Melanocyte of skin (primary cell): Measurements from ENCODE around the gene KCTD16. TPM values are rescaled to one million over a fixed set of nuclear protein-coding genes. Genes with fewer than 3 reads are reported as not detected.

ENCODE experiments used
- small RNA-seq, 2 donors: library from RNA; depleted of rRNA; stranded (forward); fragments of <200 nt; gene quantifications; one replicate each; pipeline ENCODE3, GENCODE V24; 2012
- total RNA-seq, 2 donors: library from RNA; depleted of rRNA; stranded (reverse); fragments of >200 nt; gene quantifications; 2 replicates each; pipeline ENCODE4 v1.2.3, GENCODE V29; 2012

Gene KCTD16
- total RNA-seq, result under 1 TPM in 1 of 2 donors, not detected in 1; under 0.01 TPM

DNA sequence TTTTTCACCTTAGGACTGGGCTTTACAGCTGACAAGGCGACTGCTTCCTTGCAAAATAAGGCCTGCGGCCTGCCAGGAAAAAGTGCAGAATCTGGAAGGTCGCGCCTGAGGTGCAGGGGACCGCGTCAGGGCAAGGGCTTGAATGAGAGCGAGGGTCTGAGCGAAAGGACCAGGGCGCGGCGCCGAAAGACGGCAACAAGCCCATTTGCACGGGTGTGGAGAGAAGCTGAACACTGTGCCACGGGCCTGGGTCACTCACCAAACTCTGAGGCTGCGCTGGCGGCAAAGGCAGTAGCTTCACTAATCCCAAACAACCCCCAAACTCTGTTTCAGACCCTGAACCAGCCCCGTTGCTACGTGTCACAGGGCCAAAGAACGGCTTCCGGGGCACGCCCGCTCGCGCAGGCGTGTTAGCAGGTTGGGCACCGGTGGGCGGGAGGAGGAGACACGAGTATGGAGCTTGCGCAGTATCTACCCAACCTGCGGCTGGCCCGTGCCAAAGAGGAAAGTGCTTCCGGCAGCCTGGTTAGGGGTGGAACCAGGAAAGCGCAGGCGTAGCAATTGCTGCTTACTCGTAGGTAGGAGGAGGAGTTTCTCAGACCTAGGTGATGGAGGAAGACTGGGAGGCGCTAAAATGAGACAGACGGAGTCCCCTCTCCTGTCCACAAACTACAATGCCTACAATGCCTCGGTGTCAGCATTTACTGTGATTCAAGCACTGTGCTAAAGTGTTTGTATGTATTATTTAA, at the start of gene KCTD16, which contains the start of gene YIPF5:
TSS of gene KCTD16 (plus strand) at position 598 of the 749 bp plus-strand sequence.
TSS of gene YIPF5 (minus strand) at position 384 of the 749 bp plus-strand sequence. CDS start 704 bp downstream, outside the sequence.

Small RNA genes within 50 kb of the gene (small RNA-seq; reads per million reads assigned to genes)
- gene CKS1BP5 (0 reads per million in 2 donors), gene RN7SL87P (0 reads per million in 2 donors)

Other genes starting within 250 kb of the KCTD16 start
- gene YIPF5, start 214 bp upstream of the KCTD16 start, total RNA-seq, result 10 to 100 TPM; 46.0 to 65.7 TPM